IPS-20b (cell line): Measurements from ENCODE around the gene NAPB.

Experiments used
- H3K27ac ChIP-seq: one replicate; pipeline ENCODE4 v1.5.1; 2013; ENCODE audit warnings: low read length
- H3K27me3 ChIP-seq: 2 replicates; pipeline ENCODE4 v1.6.1; 2013; ENCODE audit warnings: mild to moderate bottlenecking, low read length, inconsistent platforms; ENCODE audit not compliant: insufficient read depth
- H3K36me3 ChIP-seq: 2 replicates; pipeline ENCODE4 v1.6.1; 2013; ENCODE audit warnings: low read depth, mild to moderate bottlenecking, inconsistent platforms, low read length, moderate library complexity; ENCODE audit not compliant: insufficient read depth
- H3K4me1 ChIP-seq: 2 replicates; pipeline ENCODE4 v1.6.1; 2013; ENCODE audit warnings: mild to moderate bottlenecking, control low read depth, inconsistent platforms, low read length, moderate library complexity; ENCODE audit not compliant: insufficient read depth
- H3K4me3 ChIP-seq: 2 replicates; pipeline ENCODE4 v1.5.1; 2013; ENCODE audit warnings: mild to moderate bottlenecking, low read length, inconsistent platforms
- H3K9ac ChIP-seq: 2 replicates; pipeline ENCODE4 v1.6.1; 2013; ENCODE audit warnings: low read depth, mild to moderate bottlenecking, inconsistent platforms, low read length, moderate library complexity
- H3K9me3 ChIP-seq: 2 replicates; pipeline ENCODE4 v1.6.1; 2013; ENCODE audit warnings: mild to moderate bottlenecking, low read depth, low read length, inconsistent platforms; ENCODE audit not compliant: insufficient read depth

The NAPB gene

DNA sequence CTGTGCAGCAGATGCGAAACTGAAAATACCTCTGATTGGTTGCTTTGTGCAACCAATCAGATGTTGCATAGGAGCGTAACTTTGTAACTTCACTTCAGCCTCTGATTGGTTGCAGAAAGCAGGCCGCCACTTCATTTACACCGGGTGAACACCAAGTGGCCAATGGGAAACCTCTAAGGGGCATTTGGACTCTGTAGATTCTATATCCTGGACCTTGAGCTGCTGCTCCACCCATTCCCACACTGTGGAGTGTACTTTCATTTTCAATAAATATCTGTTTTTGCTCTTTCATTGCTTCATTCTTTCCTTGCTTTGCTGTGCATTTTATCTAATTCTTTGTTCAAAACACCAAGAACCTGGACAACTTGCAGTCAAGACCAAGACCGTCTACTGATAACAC lies 84.8 kb downstream of the NAPB start:
- Histone ChIP-seq H3K9ac (no peak overlapping the region), H3K36me3 (no peaks in the 10 kb centered on the region), H3K27ac (no peak overlapping the region), H3K9me3 (no peaks in the 10 kb centered on the region), H3K27me3 (no peaks in the 10 kb centered on the region; the same call in 1 of the 2 replicates), H3K4me3 (no peak overlapping the region), H3K4me1 (no peaks in the 10 kb centered on the region)

DNA sequence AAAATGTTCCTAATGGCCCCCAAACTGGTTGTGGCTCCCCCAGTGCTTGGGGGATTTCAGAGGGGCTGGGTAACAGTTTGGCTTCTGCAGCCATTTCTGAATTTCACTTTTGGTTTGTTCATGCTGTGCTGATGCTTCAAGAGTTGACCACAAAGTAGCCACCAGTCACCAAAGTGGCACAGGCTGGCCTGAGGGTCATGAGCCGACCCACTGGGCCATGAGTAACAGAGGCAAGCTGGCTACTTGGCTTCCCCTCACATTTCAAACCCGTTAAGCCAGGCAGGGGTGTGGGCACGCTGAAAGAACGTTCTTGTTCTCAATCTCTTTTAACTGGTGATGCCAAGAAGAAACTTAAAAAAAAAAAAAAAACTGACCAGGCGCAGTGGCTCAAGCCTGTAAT lies 85.8 kb downstream of the NAPB start:
- Histone ChIP-seq H3K4me3 (no peak overlapping the region), H3K9ac (no peak overlapping the region), H3K36me3 (no peaks in the 10 kb centered on the region), H3K4me1 (no peaks in the 10 kb centered on the region), H3K27me3 (no peaks in the 10 kb centered on the region), H3K9me3 (no peaks in the 10 kb centered on the region), H3K27ac (no peak overlapping the region)

DNA sequence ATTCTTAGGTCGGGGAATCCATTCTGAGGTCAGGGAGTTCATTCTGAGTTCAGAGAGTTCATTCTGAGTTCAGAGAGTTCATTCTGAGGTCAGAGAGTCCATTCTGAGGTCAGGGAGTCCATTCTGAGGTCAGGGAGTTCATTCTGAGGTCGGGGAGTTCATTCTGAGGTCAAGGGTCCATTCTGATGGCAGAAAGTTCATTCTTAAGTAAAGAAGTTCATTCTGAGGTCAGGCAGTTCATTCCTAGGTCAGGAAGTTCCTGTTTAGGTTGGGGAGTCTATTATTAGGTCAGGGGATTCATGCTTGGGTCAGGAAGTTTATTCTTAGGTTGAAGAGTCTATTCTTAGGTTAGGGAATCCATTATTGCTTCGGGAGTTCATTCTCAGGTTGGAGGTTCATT lies 87.2 kb downstream of the NAPB start:
- Histone ChIP-seq H3K9me3 (no peaks in the 10 kb centered on the region; the same call in 1 of the 2 replicates), H3K9ac (no peak overlapping the region), H3K36me3 (no peaks in the 10 kb centered on the region), H3K27me3 (no peaks in the 10 kb centered on the region), H3K4me1 (no peaks in the 10 kb centered on the region), H3K27ac (no peak overlapping the region), H3K4me3 (no peak overlapping the region)

DNA sequence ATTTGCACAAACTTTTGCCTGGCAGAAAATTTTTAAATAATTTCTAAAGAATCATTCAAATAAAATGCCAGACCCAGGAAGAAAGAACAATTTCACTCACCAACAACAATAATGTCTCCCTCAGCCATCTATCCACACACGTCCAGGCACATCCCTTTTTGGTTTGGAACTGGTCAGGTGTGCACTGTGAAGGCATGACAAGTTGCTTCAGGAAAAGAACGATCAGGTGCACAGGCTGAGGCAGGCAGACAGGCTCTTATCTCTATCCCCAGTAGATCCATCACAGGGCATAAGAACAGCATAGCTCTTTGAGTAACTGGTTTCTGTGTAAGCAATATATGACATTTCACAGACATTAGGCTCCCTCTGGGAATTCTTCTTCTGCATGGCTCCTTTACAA lies 88.8 kb downstream of the NAPB start:
- H3K4me3 ChIP-seq: no peak overlapping the region
- H3K9me3 ChIP-seq: no peaks in the 10 kb centered on the region; the same call in 1 of the 2 replicates
- H3K27ac ChIP-seq: no peak overlapping the region
- H3K4me1 ChIP-seq: no peaks in the 10 kb centered on the region
- H3K27me3 ChIP-seq: no peaks in the 10 kb centered on the region
- no peak overlapping the region for H3K9ac ChIP-seq
- no peaks in the 10 kb centered on the region for H3K36me3 ChIP-seq

DNA sequence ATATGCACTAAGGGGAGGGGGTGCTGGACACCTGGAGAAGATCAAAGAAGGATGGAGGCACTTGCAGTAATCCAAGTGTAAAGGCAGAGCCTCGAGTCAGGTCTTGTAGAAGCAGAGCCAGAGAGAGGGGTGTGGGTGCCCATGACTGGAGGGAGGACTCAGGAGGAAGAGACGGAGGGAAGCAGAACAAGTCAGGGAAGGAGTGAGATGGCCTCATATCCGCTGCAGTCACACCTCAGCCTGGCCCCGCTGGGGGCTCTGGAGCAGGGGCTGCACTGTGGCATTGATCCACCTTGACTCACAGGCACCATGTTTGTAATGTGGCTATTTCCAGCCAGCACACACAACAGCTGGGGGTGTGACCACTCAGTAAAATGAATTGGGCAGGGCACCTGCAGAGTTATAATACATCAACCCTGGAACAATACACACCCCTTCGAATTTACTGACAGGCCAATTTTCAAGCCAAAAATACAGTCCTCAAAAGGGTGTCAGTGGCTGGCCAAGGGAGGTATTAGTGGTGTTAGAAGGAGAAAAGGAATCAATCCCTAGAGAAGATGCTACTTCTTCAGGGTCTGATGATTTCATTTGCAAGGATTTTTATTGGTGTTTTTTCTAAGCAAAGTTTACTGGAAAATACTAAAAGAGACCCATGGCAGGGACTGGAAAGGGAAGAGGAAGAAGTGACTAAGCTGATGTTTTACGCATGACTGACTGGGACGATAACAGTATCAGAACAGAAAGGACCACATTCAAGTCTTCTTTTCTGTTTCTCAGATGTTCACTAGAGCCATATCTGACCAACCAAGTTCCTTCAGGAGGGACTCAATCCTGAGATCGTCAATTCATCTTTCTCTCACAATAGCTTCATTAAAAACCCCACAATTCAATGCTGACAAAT lies 89.6 kb downstream of the NAPB start:
- H3K9me3 ChIP-seq: no peaks in the 10 kb centered on the region; the same call in 1 of the 2 replicates
- H3K9ac ChIP-seq: no peak overlapping the region
- H3K27ac ChIP-seq: no peak overlapping the region
- H3K4me1 ChIP-seq: no peaks in the 10 kb centered on the region
- H3K4me3 ChIP-seq: no peak overlapping the region
- no peaks in the 10 kb centered on the region for H3K27me3 ChIP-seq
- H3K36me3 ChIP-seq: no peaks in the 10 kb centered on the region

DNA sequence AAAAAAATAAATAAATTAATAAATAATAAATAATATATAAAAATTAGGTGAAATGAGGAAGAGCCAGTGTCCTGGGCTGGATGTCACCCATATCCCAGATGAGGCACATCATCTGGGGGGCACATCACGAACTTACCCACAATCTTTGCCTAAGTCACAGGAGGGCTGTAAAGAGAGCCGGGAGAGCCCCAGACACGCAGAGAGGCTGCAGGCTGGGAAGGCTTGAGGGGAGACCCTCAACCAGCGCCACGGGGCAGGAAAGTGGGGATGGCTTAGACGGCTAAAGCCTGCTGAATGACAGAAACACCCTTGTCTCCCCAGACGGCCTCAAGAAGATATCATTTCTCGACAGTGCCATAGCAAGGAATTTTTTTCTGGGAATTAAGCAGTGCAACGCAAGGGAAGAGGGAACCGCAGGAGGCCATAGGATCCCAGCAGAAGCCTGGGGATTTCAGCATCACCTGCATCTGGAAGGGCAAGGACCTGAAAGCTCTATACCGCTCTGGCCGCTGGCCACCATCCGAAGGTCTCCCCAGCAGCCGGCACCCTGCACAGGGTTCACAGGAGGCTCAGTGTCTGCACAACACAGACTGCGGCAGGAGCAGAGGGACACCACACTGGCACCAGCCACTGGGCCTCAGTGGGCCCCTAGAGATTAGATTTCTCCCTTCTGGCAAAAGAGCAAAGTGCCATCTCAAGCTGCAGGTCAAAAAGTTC lies 93.5 kb downstream of the NAPB start:
- Histone ChIP-seq H3K27me3 (no peaks in the 10 kb centered on the region), H3K36me3 (no peaks in the 10 kb centered on the region), H3K9me3 (no peaks in the 10 kb centered on the region; the same call in 1 of the 2 replicates), H3K4me1 (0 out of 2 replicates have a peak, but pooled peaks cover 3% of the 10 kb centered on the region), H3K27ac (no peak overlapping the region), H3K9ac (no peak overlapping the region), H3K4me3 (no peak overlapping the region)

DNA sequence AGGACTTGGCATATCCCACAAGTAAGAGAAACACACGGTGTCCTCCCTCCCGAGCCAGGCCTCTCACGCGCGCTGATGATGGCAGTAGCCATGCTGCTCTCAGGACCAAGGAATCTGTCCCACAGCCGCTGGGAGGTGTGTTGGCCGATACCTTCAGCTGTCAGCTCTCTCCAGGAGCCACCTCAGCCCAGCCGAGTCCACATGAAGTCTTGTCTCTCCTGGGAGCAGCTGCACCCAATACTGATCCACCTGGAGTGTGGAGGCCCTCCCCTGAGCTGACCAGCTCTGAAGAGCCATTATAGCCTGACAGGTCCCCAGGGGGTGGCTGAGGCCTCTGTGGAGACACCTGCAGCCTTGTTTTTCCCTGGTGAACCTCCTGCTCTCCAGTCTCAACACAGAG lies 94.5 kb downstream of the NAPB start:
- Histone ChIP-seq H3K9me3 (no peaks in the 10 kb centered on the region; the same call in 1 of the 2 replicates), H3K27me3 (no peaks in the 10 kb centered on the region), H3K9ac (no peak overlapping the region), H3K36me3 (no peaks in the 10 kb centered on the region), H3K4me3 (no peak overlapping the region), H3K4me1 (0 out of 2 replicates have a peak, but pooled peaks cover 3% of the 10 kb centered on the region), H3K27ac (no peak overlapping the region)

DNA sequence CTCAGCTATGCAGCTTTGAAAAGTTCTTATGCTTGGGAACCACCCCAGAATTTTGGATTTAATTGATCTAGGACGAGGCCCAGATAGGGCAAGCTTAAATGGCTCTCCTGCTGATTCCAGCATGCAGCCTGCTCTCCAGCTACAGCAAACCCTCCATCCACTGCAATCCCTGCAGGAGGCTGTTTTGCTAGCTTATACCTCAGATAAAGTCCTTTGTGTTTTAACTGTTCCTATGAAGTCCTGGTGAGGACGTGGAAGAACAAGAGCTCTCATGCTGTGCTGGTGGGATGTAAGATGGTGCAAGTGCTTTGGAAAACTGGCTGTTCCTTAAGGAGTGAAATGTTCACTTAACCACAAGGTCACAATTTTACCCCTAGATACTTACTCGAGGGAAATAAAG lies 96.2 kb downstream of the NAPB start:
- Histone ChIP-seq H3K27me3 (no peaks in the 10 kb centered on the region), H3K4me3 (no peak overlapping the region), H3K9ac (no peak overlapping the region), H3K9me3 (no peaks in the 10 kb centered on the region), H3K27ac (no peak overlapping the region), H3K36me3 (no peaks in the 10 kb centered on the region), H3K4me1 (0 out of 2 replicates have a peak, but pooled peaks cover 3% of the 10 kb centered on the region)
